DMS79 (cell line): ENCODE results near the gene ZNF618.

Experiments used
- DNase-seq: peaks from one replicate; lab custom pipeline; 2025; lab: John Stamatoyannopoulos, UW

Gene ZNF618

GRCh38 chr9:113876151-113876992 is at the start of gene ZNF618:
TSS of gene ZNF618 (plus strand) at chr9:113876309. CDS start at chr9:113876381, 72 bp downstream.
- no peak for DNase-seq

GRCh38 chr9:113828221-113828620 is 47.9 kb upstream of the ZNF618 start:
- DNase-seq, result no peak

- no peak for DNase-seq
These were observed 38.8 kb upstream of the ZNF618 start for GRCh38 chr9:113837334-113837733.

GRCh38 chr9:113842086-113842485 is 34.0 kb upstream of the ZNF618 start:
- no peak for DNase-seq

- no peak for DNase-seq
These were observed 31.6 kb upstream of the ZNF618 start for GRCh38 chr9:113844466-113844865.

- DNase-seq, result no peak
These were observed 24.8 kb upstream of the ZNF618 start for GRCh38 chr9:113851359-113851758.

- no peak for DNase-seq
These were observed 24.2 kb upstream of the ZNF618 start for GRCh38 chr9:113851873-113852272.

- no peak for DNase-seq
These were observed 22.8 kb upstream of the ZNF618 start for GRCh38 chr9:113853333-113853732.

GRCh38 chr9:113854310-113854709 is 21.8 kb upstream of the ZNF618 start:
- DNase-seq, result no peak

- no peak for DNase-seq
These were observed 18.2 kb upstream of the ZNF618 start for GRCh38 chr9:113857875-113858274.

- no peak for DNase-seq
These were observed 17.8 kb upstream of the ZNF618 start for GRCh38 chr9:113858282-113858681.

- no peak for DNase-seq
These were observed 12.8 kb upstream of the ZNF618 start for GRCh38 chr9:113863345-113863744.

GRCh38 chr9:113868501-113868900 is 7.6 kb upstream of the ZNF618 start:
- DNase-seq, result no peak

- DNase-seq, result no peak
These were observed 3.5 kb upstream of the ZNF618 start for GRCh38 chr9:113872485-113873143.

GRCh38 chr9:113873446-113873845 is 2.7 kb upstream of the ZNF618 start:
- no peak for DNase-seq

- DNase-seq, result no peak
These were observed 2.2 kb upstream of the ZNF618 start for GRCh38 chr9:113873926-113874325.

- no peak for DNase-seq
These were observed 504 bp upstream of the ZNF618 start for GRCh38 chr9:113875459-113876150.

GRCh38 chr9:113876993-113877368 is 872 bp downstream of the ZNF618 start:
- no peak for DNase-seq

- no peak for DNase-seq
These were observed 3.2 kb downstream of the ZNF618 start for GRCh38 chr9:113879318-113879717.

GRCh38 chr9:113879911-113880310 is 3.8 kb downstream of the ZNF618 start:
- DNase-seq, result no peak

- DNase-seq, result no peak
These were observed 6.1 kb downstream of the ZNF618 start for GRCh38 chr9:113882181-113882580.

GRCh38 chr9:113882636-113883164 is 6.6 kb downstream of the ZNF618 start:
- DNase-seq, result no peak
